ENCODE results near the gene ACTR5. TPM values are rescaled to one million over a fixed set of nuclear protein-coding genes. Genes with fewer than 3 reads are reported as not detected.

ACTR5 gene
- total RNA-seq, 2 experiments from 2014 or later = 11.0 TPM

GRCh38 chr20:38754924-38755323 lies 6.7 kb downstream of the ACTR5 start:
- H3K4me1 Mint-ChIP-seq (ENCODE audit: low read depth) = peaks cover 15% of the 10 kb centered on the region
- no peak overlapping the region for H3K27ac Mint-ChIP-seq
- H3K4me3 Mint-ChIP-seq = no peak overlapping the region
- peaks cover 42% of the 10 kb centered on the region for H3K36me3 Mint-ChIP-seq
- no peaks in the 10 kb centered on the region for H3K27me3 Mint-ChIP-seq
- no peaks in the 10 kb centered on the region for H3K9me3 Mint-ChIP-seq
- DNase-seq = no peak
- POLR2A ChIA-PET = no interaction called here
- intact Hi-C loops (cut with micrococcal nuclease) = no loop called here
- CTCF ChIA-PET = interaction anchor here (0.7 to 2.0 kb wide), 3 partner anchors 10 to 51 kb away, joined by 3 to 5 read pairs (median 3); partner anchors contain the start of gene PPP1R16B

GRCh38 chr20:38755324-38755910 lies 7.2 kb downstream of the ACTR5 start:
- POLR2A ChIA-PET = no interaction called here
- peaks cover 47% of the 10 kb centered on the region for H3K36me3 Mint-ChIP-seq
- intact Hi-C loops (cut with micrococcal nuclease) = no loop called here
- H3K9me3 Mint-ChIP-seq = no peaks in the 10 kb centered on the region
- H3K27me3 Mint-ChIP-seq = no peaks in the 10 kb centered on the region
- H3K27ac Mint-ChIP-seq = no peak overlapping the region
- no peak overlapping the region for H3K4me3 Mint-ChIP-seq
- peaks cover 10% of the 10 kb centered on the region for H3K4me1 Mint-ChIP-seq (ENCODE audit: low read depth)
- no peak for DNase-seq
- CTCF ChIA-PET = interaction anchor here (0.7 to 2.0 kb wide), 5 partner anchors 9 to 50 kb away, joined by 3 to 5 read pairs (median 3); partner anchors contain the start of gene PPP1R16B

GRCh38 chr20:38757145-38757775 lies 9.0 kb downstream of the ACTR5 start:
- H3K36me3 Mint-ChIP-seq = peaks cover 53% of the 10 kb centered on the region
- POLR2A ChIA-PET = no interaction called here
- H3K9me3 Mint-ChIP-seq = no peaks in the 10 kb centered on the region
- H3K4me1 Mint-ChIP-seq (ENCODE audit: low read depth) = peaks cover 5% of the 10 kb centered on the region
- no peak overlapping the region for H3K4me3 Mint-ChIP-seq
- H3K27me3 Mint-ChIP-seq = no peaks in the 10 kb centered on the region
- intact Hi-C loops (cut with micrococcal nuclease) = no loop called here
- no peak for DNase-seq
- CTCF ChIA-PET = interaction anchor here (1.1 to 1.4 kb wide), 2 partner anchors 135 to 136 kb away, joined by 3 read pairs; no protein-coding TSS in a partner anchor
- no peak overlapping the region for H3K27ac Mint-ChIP-seq

GRCh38 chr20:38759106-38759505 lies 10.8 kb downstream of the ACTR5 start:
- ChIA-PET CTCF (interaction anchor here (0.7 to 1.4 kb wide), 2 partner anchors 33 to 209 kb away, joined by 3 to 4 read pairs; no protein-coding TSS in a partner anchor), POLR2A (no interaction called here)
- Mint-ChIP-seq H3K9me3 (no peaks in the 10 kb centered on the region), H3K4me1 (ENCODE audit: low read depth) (peaks cover 19% of the 10 kb centered on the region), H3K4me3 (no peak overlapping the region), H3K36me3 (peaks cover 55% of the 10 kb centered on the region), H3K27me3 (no peaks in the 10 kb centered on the region), H3K27ac (no peak overlapping the region)
- DNase-seq = no peak
- intact Hi-C loops (cut with micrococcal nuclease) = no loop called here

- H3K36me3 Mint-ChIP-seq = peaks cover 56% of the 10 kb centered on the region
- no peak overlapping the region for H3K4me3 Mint-ChIP-seq
- no peaks in the 10 kb centered on the region for H3K9me3 Mint-ChIP-seq
- DNase-seq = no peak
- POLR2A ChIA-PET = no interaction called here
- intact Hi-C loops (cut with micrococcal nuclease) = no loop called here
- H3K27ac Mint-ChIP-seq = no peak overlapping the region
- CTCF ChIA-PET = interaction anchor here (1.2 to 1.6 kb wide), 2 partner anchors 10 to 29 kb away, joined by 3 to 14 read pairs; no protein-coding TSS in a partner anchor
- H3K4me1 Mint-ChIP-seq (ENCODE audit: low read depth) = peaks cover 26% of the 10 kb centered on the region
- H3K27me3 Mint-ChIP-seq = no peaks in the 10 kb centered on the region
Observed at GRCh38 chr20:38760978-38761377, 12.7 kb downstream of the ACTR5 start.

- Mint-ChIP-seq H3K27me3 (no peaks in the 10 kb centered on the region), H3K27ac (peak overlapping the region; percentile 24), H3K9me3 (no peaks in the 10 kb centered on the region), H3K36me3 (peaks cover 54% of the 10 kb centered on the region), H3K4me1 (ENCODE audit: low read depth) (peaks cover 26% of the 10 kb centered on the region), H3K4me3 (no peak overlapping the region)
- CTCF ChIA-PET = interaction anchor here (1.2 to 1.6 kb wide), 2 partner anchors 11 to 28 kb away, joined by 3 to 14 read pairs; no protein-coding TSS in a partner anchor
- no peak for DNase-seq
- POLR2A ChIA-PET = no interaction called here
- intact Hi-C loops (cut with micrococcal nuclease) = no loop called here
Observed at GRCh38 chr20:38762174-38762573, 13.9 kb downstream of the ACTR5 start.

GRCh38 chr20:38763616-38764015 lies 15.4 kb downstream of the ACTR5 start:
- Mint-ChIP-seq H3K27ac (no peak overlapping the region), H3K4me1 (ENCODE audit: low read depth) (peaks cover 26% of the 10 kb centered on the region), H3K36me3 (peaks cover 56% of the 10 kb centered on the region), H3K27me3 (no peaks in the 10 kb centered on the region), H3K9me3 (no peaks in the 10 kb centered on the region), H3K4me3 (no peak overlapping the region)
- POLR2A ChIA-PET = interaction anchor here (1.3 kb wide), 1 partner anchor 12 kb away, joined by 3 read pairs; no protein-coding TSS in a partner anchor
- intact Hi-C loops (cut with micrococcal nuclease) = no loop called here
- DNase-seq = no peak
- CTCF ChIA-PET = interaction anchor here (5.6 kb wide), 1 partner anchor 13 kb away, joined by 40 read pairs; the partner anchor contains the start of gene ACTR5

- POLR2A ChIA-PET = interaction anchor here (1.1 kb wide), 1 partner anchor 44 kb away, joined by 3 read pairs; no protein-coding TSS in a partner anchor
- H3K9me3 Mint-ChIP-seq = no peaks in the 10 kb centered on the region
- peak overlapping the region; percentile 71 for H3K27ac Mint-ChIP-seq
- intact Hi-C loops (cut with micrococcal nuclease) = loop anchor here (1.0 kb wide), 2 partner anchors 16 to 41 kb away; partner anchors contain the start of genes ACTR5 and PPP1R16B
- H3K4me1 Mint-ChIP-seq (ENCODE audit: low read depth) = peaks cover 26% of the 10 kb centered on the region
- CTCF ChIA-PET = interaction anchor here (0.7 to 5.6 kb wide), 5 partner anchors 9 to 128 kb away, joined by 3 to 40 read pairs (median 6); partner anchors contain the start of genes ACTR5 and PPP1R16B
- H3K27me3 Mint-ChIP-seq = no peaks in the 10 kb centered on the region
- DNase-seq = peak; percentile 79
- H3K36me3 Mint-ChIP-seq = peaks cover 58% of the 10 kb centered on the region
- no peak overlapping the region for H3K4me3 Mint-ChIP-seq
Observed at GRCh38 chr20:38764567-38765318, 16.5 kb downstream of the ACTR5 start.

- peaks cover 50% of the 10 kb centered on the region for H3K36me3 Mint-ChIP-seq
- H3K27ac Mint-ChIP-seq = no peak overlapping the region
- ChIA-PET POLR2A (no interaction called here), CTCF (interaction anchor here (0.6 to 5.6 kb wide), 2 partner anchors 15 to 103 kb away, joined by 3 to 40 read pairs; partner anchors contain the start of gene ACTR5)
- H3K9me3 Mint-ChIP-seq = no peaks in the 10 kb centered on the region
- no peak for DNase-seq
- intact Hi-C loops (cut with micrococcal nuclease) = no loop called here
- H3K4me1 Mint-ChIP-seq (ENCODE audit: low read depth) = peaks cover 26% of the 10 kb centered on the region
- no peak overlapping the region for H3K4me3 Mint-ChIP-seq
- no peaks in the 10 kb centered on the region for H3K27me3 Mint-ChIP-seq
Observed at GRCh38 chr20:38766071-38766470, 17.8 kb downstream of the ACTR5 start.

- Mint-ChIP-seq H3K27me3 (no peaks in the 10 kb centered on the region), H3K36me3 (peaks cover 62% of the 10 kb centered on the region), H3K27ac (no peak overlapping the region), H3K4me1 (ENCODE audit: low read depth) (peaks cover 7% of the 10 kb centered on the region), H3K9me3 (peaks cover 9% of the 10 kb centered on the region), H3K4me3 (no peak overlapping the region)
- no peak for DNase-seq
- intact Hi-C loops (cut with micrococcal nuclease) = no loop called here
- ChIA-PET POLR2A (interaction anchor here (0.6 kb wide), 1 partner anchor 192 kb away, joined by 3 read pairs; no protein-coding TSS in a partner anchor), CTCF (interaction anchor here (5.6 kb wide), 1 partner anchor 19 kb away, joined by 40 read pairs; the partner anchor contains the start of gene ACTR5)
Observed at GRCh38 chr20:38769376-38770295, 21.4 kb downstream of the ACTR5 start.

- CTCF ChIA-PET = interaction anchor here (1.0 kb wide), 1 partner anchor 42 kb away, joined by 3 read pairs; no protein-coding TSS in a partner anchor
Observed at GRCh38 chr20:38770546-38770945, 22.3 kb downstream of the ACTR5 start.

More at GRCh38 chr20:38770546-38770945, 22.3 kb downstream of the ACTR5 start:
- H3K4me1 Mint-ChIP-seq (ENCODE audit: low read depth) = no peaks in the 10 kb centered on the region
- H3K27me3 Mint-ChIP-seq = no peaks in the 10 kb centered on the region
- no peak for DNase-seq
- H3K9me3 Mint-ChIP-seq = peaks cover 9% of the 10 kb centered on the region
- H3K27ac Mint-ChIP-seq = no peak overlapping the region
- POLR2A ChIA-PET = no interaction called here
- H3K36me3 Mint-ChIP-seq = peaks cover 61% of the 10 kb centered on the region
- no peak overlapping the region for H3K4me3 Mint-ChIP-seq
- intact Hi-C loops (cut with micrococcal nuclease) = no loop called here

Data from activated CD4-positive, alpha-beta memory T cell treated with anti-CD3 and anti-CD28 coated beads for 36 hours (primary cell).